ENCODE measurements around the gene FGG.

The FGG gene

DNA sequence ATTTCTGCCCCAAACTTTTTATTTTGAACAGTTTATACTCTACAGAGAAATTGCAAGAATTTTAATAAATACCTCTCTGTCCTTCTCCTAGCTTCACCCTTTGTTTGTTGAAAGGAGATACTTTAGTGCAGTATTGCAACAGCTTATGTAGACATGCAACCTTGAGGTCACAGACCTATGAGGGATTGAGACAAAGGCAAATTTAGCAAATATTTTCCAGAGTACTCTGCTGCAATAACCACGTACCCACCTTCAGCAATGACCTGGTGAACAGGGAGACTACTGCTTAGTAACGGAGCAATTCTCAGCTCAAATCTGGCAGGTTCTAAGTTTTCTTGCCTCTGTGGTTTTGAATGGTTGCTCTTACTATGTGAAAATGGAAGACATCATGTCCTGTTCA, 35.1 kb downstream of the FGG start:
- no peak overlapping the region for H3K4me2 ChIP-seq
- H3K36me3 ChIP-seq (ENCODE audit: insufficient read depth) = no peaks in the 10 kb centered on the region
- no peak overlapping the region for H2AFZ ChIP-seq (ENCODE audit: low read depth)
- H3K27me3 ChIP-seq (ENCODE audit: insufficient read depth, low read depth) = no peaks in the 10 kb centered on the region
- no peaks in the 10 kb centered on the region for H3K4me1 ChIP-seq (ENCODE audit: low read depth, poor library complexity, severe bottlenecking)
- no peak overlapping the region for H3K9ac ChIP-seq
- H3K79me2 ChIP-seq (ENCODE audit: insufficient read depth, low read depth) = no peaks in the 10 kb centered on the region
- H3K4me3 ChIP-seq (IDR thresholded peaks at IDR 0.05; ENCODE audit: insufficient read depth, low read depth, low read length) = no peak overlapping the region
- TF ChIP-seq, protein P1, sequence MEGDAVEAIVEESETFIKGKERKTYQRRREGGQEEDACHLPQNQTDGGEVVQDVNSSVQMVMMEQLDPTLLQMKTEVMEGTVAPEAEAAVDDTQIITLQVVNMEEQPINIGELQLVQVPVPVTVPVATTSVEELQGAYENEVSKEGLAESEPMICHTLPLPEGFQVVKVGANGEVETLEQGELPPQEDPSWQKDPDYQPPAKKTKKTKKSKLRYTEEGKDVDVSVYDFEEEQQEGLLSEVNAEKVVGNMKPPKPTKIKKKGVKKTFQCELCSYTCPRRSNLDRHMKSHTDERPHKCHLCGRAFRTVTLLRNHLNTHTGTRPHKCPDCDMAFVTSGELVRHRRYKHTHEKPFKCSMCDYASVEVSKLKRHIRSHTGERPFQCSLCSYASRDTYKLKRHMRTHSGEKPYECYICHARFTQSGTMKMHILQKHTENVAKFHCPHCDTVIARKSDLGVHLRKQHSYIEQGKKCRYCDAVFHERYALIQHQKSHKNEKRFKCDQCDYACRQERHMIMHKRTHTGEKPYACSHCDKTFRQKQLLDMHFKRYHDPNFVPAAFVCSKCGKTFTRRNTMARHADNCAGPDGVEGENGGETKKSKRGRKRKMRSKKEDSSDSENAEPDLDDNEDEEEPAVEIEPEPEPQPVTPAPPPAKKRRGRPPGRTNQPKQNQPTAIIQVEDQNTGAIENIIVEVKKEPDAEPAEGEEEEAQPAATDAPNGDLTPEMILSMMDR (conservative IDR thresholded peaks at IDR 0.05; ENCODE audit: low read depth, low read length) = no peak
- no peak overlapping the region for H3K27ac ChIP-seq
- no peaks in the 10 kb centered on the region for H4K20me1 ChIP-seq (ENCODE audit: insufficient read depth)

DNA sequence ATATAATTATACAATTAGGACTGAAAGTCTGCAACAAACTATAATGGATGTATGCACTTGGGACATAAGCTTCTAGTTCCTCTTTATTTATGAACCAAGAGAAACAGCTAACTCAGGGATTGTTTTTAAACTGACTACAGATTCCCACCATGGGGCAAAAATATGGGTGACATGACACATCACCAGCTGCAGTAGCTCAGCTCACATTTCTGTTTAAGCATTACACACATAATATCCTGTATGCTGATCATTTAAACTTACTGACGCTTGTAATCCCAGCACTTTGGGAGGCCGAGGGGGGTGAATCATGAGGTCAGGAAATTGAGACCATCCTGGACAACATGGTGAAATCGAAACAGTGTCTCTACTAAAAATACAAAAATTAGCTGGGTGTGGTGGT, 38.1 kb downstream of the FGG start:
- H3K27ac ChIP-seq = no peak overlapping the region
- H3K36me3 ChIP-seq (ENCODE audit: insufficient read depth) = no peaks in the 10 kb centered on the region
- no peak overlapping the region for H3K9ac ChIP-seq
- H3K79me2 ChIP-seq (ENCODE audit: insufficient read depth, low read depth) = no peaks in the 10 kb centered on the region
- H3K27me3 ChIP-seq (ENCODE audit: insufficient read depth, low read depth) = no peaks in the 10 kb centered on the region
- no peak overlapping the region for H3K4me2 ChIP-seq
- TF ChIP-seq, protein P1 (conservative IDR thresholded peaks at IDR 0.05; ENCODE audit: low read depth, low read length) = no peak
- H3K4me1 ChIP-seq (ENCODE audit: low read depth, poor library complexity, severe bottlenecking) = no peaks in the 10 kb centered on the region
- H2AFZ ChIP-seq (ENCODE audit: low read depth) = no peak overlapping the region
- no peaks in the 10 kb centered on the region for H4K20me1 ChIP-seq (ENCODE audit: insufficient read depth)
- H3K4me3 ChIP-seq (IDR thresholded peaks at IDR 0.05; ENCODE audit: insufficient read depth, low read depth, low read length) = no peak overlapping the region

DNA sequence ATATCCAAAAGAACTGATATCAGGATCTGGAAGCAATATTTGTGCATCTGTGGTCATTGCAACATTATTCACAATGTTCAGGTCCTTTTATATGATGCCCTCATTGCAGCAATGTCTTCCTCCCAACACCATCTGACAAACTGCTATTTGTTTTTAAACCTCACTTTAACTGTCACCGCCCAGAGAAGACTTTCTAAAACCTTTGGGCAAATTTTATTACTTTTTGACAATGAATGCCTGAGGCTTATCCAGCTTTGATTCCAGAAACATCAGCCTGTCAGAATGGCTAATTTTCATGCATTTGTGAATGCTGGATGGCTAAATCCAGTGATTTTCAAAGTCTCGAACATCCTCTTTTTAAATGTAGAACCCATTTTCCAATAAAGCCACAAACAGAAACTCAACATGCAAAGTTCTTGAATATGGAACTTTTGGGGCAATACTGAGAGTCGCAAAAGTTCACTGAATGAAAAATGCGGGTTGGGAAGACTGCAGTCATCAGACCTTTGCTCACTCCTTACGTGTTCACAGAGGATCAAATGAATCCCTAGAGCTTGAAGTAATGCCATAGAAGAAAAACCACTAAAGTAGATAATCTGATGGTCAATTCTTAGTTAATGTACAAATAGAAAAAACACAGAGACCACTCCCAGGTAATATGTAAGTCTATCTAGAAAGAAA, 39.1 kb downstream of the FGG start:
- TF ChIP-seq, protein P1 (conservative IDR thresholded peaks at IDR 0.05; ENCODE audit: low read depth, low read length) = no peak
- no peaks in the 10 kb centered on the region for H3K27me3 ChIP-seq (ENCODE audit: insufficient read depth, low read depth)
- no peak overlapping the region for H2AFZ ChIP-seq (ENCODE audit: low read depth)
- no peaks in the 10 kb centered on the region for H3K79me2 ChIP-seq (ENCODE audit: insufficient read depth, low read depth)
- H3K9ac ChIP-seq = no peak overlapping the region
- H4K20me1 ChIP-seq (ENCODE audit: insufficient read depth) = no peaks in the 10 kb centered on the region
- H3K4me3 ChIP-seq (IDR thresholded peaks at IDR 0.05; ENCODE audit: insufficient read depth, low read depth, low read length) = no peak overlapping the region
- no peak overlapping the region for H3K27ac ChIP-seq
- H3K4me1 ChIP-seq (ENCODE audit: low read depth, poor library complexity, severe bottlenecking) = no peaks in the 10 kb centered on the region
- H3K36me3 ChIP-seq (ENCODE audit: insufficient read depth) = no peaks in the 10 kb centered on the region
- no peak overlapping the region for H3K4me2 ChIP-seq

DNA sequence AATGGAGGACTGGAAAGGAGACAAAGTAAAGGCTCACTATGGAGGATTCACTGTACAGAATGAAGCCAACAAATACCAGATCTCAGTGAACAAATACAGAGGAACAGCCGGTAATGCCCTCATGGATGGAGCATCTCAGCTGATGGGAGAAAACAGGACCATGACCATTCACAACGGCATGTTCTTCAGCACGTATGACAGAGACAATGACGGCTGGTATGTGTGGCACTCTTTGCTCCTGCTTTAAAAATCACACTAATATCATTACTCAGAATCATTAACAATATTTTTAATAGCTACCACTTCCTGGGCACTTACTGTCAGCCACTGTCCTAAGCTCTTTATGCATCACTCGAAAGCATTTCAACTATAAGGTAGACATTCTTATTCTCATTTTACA, 42.9 kb downstream of the FGG start:
- Histone ChIP-seq H3K4me3 (IDR thresholded peaks at IDR 0.05; ENCODE audit: insufficient read depth, low read depth, low read length) (no peak overlapping the region), H2AFZ (ENCODE audit: low read depth) (no peak overlapping the region), H3K27ac (no peak overlapping the region), H3K27me3 (ENCODE audit: insufficient read depth, low read depth) (no peaks in the 10 kb centered on the region), H3K4me2 (no peak overlapping the region), H3K4me1 (ENCODE audit: low read depth, poor library complexity, severe bottlenecking) (no peaks in the 10 kb centered on the region), H3K79me2 (ENCODE audit: insufficient read depth, low read depth) (no peaks in the 10 kb centered on the region), H3K9ac (no peak overlapping the region), H3K36me3 (ENCODE audit: insufficient read depth) (no peaks in the 10 kb centered on the region), H4K20me1 (ENCODE audit: insufficient read depth) (no peaks in the 10 kb centered on the region)
- TF ChIP-seq, protein P1 (conservative IDR thresholded peaks at IDR 0.05; ENCODE audit: low read depth, low read length) = no peak
